NOMO-1 treated with dmso at 0.1 percent for 144 hours (cell line): Measurements from ENCODE around the gene ROR2.
"Not testable (repeated sequence)": the region's sequence is repeated elsewhere in the genome, so short reads cannot be mapped to it uniquely, and the experiment has no call there.

Source experiments
- DNase-seq: peaks from one replicate; lab custom pipeline; 2025; ENCODE audit not compliant: unreplicated experiment; lab: John Stamatoyannopoulos, UW

The ROR2 gene

GRCh38 chr9:91802391-91802790, 147.6 kb downstream of the ROR2 start:
- DNase-seq, result no peak

GRCh38 chr9:91800473-91801030, 149.5 kb downstream of the ROR2 start:
- no peak for DNase-seq

DNA sequence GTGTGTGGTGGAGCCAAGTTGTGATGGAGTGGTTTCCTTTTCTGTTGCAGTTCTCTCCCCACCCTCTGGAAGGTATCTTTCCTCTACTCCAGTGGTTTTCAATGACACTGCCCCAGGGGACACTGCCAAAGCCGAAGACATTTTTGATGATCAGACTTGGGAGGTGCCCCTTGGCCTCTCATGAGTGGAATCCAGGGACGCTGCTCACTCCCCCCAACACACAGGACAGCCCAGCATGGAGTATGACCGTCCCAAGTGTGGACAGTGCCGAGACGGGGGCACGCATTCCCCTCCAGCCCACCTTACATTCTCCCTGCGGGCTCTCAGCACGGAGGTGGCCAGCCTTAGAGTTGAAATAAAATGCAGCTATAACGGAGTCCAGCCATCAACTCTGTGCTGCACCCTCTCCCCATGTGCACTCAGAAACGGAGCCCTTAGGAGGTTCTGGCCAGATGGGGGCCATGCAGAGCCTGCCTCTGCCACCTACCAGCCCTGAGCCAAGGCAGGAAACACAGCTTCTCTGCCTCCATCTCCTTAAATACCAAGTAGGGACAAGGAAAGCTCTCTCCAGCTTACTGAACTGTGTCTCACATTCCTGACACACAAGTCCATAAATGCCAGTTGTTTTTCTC, 150.8 kb downstream of the ROR2 start:
- no peak for DNase-seq

DNA sequence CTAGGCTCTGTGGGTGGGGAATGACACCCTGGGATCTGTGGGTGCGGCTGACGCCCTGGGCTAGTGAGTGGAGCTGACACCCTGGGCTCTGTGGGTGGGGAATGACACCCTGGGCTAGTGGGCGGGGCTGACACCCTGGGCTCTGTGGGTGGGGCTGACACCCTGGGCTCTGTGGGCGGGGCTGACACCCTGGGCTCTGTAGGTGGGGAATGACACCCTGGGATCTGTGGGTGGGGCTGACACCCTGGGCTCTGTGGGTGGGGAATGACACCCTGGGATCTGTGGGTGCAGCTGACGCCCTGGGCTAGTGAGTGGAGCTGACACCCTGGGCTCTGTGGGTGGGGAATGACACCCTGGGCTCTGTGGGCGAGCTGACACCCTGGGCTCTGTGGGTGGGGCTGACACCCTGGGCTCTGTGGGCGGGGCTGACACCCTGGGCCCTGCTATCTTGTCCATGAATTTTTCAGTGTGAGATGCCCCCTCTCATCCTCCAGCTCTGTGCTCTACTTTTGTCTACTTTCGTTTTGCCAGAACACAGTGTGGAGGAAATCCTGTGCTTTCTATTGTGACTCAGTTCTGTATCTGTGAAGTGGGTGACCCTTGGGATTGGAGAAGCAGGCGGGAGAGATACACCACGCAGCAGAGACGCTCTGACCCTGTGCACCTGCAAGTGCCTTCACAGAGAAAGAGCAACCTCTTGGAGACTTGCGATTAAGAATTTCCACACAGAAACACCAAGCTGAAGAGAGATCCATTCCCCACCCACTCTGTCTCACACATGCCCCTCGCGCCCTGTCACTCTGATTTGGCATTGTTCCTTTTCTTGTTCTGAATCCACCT, 151.5 kb downstream of the ROR2 start:
- DNase-seq, result not testable (repeated sequence)

- not testable (repeated sequence) for DNase-seq
Measured at GRCh38 chr9:91797517-91797916, 152.5 kb downstream of the ROR2 start.

- DNase-seq, result not testable (repeated sequence)
Measured at GRCh38 chr9:91796516-91796915, 153.5 kb downstream of the ROR2 start.

DNA sequence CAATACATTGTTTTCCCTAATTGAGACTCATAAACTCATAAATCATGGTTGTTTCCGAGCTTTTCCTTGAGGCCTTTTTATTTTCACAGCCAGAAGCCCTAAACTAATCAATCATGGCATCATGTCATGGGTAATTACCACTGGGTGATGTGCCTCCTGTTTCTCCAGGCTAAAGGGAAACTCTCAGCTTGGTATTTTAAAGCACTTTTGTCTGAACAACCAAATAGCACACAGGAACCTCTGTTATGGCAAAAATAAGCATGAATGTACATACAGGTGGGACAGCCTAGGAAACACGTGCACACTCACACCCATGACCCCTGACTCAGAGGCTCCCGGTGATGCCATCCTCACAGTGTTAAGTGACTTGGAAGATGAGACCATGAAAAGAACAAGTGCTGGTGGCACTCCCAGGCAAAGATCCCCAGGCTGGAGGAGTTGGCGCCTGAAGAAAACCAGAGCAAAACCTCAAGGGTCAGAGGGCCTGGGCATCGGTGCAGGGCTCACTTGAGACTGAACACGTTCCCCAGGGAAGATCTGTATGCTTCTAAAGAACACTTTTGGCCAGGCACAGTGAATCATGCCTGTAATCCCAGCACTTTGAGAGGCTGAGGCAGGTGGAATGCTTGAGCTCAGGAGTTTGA, 154.3 kb downstream of the ROR2 start:
- no peak for DNase-seq

DNA sequence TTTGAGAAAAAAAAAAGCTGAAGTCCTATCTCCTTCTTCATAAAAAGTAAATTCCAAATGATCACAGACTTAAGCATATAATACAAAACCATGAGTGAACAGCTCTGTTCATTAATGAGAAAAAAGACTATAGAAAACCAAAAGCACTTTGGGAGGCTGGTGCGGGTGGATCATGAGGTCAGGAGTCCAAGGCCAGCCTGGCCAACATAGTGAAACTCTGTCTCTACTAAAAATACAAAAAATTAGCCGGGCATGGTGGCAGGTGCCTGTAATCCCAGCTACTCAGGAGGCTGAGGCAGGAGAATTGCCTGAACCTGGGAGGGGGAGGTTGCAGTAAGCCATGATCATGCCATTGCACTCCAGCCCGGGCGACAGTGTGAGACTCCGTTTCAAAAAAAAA, 156.7 kb downstream of the ROR2 start:
- not testable (repeated sequence) for DNase-seq

DNA sequence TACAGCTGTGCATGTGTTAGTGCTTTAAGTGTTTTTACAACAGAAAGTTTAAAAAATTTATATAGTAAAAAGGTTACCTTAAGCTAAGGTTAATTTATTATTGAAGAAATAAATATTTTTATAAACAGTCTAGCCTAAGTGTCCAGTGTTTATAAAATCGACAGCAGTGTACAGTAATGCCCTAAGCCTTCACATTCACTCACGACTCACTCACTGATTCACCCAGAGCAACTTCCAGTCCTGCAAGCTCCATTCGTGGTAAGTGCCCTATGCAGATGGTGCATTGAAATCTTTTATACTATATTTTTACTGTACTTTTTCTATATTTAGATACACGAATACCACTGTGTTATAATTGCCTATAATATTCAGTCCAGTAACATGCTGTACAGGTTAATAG, 159.1 kb downstream of the ROR2 start:
- DNase-seq, result no peak

- DNase-seq, result no peak
Measured at GRCh38 chr9:91789941-91790340, 160.1 kb downstream of the ROR2 start.

- no peak for DNase-seq
Measured at GRCh38 chr9:91787931-91788330, 162.1 kb downstream of the ROR2 start.

- no peak for DNase-seq
Measured at GRCh38 chr9:91786132-91786896, 163.7 kb downstream of the ROR2 start.

DNA sequence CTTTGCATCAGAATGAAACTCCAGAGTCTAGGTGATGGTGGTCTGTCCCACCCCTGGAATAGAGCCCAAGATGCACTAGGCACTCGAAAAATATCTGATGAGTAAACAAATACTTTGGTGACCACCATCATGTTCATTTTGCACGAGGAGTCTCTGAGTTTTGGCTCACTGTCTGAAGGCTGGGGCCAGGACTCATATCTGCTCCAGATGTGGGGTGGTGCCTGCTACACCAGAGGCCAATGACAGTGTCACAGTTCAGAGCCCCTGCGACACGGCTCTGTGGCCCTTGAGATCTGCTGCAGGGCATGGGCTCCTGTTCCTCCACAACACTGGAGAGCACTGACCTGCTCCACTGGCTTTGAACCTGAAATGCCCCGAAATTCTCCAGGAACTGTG, 164.6 kb downstream of the ROR2 start:
- DNase-seq, result no peak

DNA sequence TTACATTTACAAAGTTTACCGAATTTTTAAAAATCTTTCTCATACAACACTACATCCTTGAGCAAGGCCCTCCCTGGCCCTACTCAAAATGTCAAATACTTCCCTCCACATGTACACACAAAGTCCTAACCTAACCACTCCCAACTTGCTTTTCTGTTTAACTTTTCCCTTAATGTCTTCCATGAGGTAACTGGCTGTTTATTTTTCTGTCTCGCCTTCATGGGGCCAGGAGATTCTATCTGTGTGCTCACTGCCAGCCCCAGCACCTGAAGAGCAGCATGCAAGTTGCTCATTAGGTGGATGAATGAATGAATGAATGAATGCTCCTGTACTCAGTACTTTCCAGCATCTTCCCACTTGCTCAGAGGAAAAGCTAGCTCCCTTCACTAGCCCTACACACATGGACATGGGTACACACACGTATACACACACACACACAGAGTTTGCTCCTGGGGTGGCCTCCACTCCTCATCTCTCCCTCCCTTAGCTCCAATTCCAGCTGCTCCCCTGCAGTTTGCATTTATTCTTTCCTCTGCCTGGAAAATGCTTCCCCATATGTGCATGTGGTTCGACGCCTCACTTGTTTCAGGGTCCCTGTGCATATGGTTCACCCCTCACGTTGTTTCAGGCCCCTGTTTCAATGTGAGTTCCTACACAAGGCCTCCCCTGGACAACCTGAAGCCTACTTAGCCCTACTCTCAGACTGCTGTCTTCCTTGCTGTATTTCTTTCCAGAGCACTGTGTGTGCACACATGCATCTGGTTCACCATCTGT, 165.2 kb downstream of the ROR2 start:
- DNase-seq, result no peak

- no peak for DNase-seq
Measured at GRCh38 chr9:91783876-91784672, 166.0 kb downstream of the ROR2 start.

DNA sequence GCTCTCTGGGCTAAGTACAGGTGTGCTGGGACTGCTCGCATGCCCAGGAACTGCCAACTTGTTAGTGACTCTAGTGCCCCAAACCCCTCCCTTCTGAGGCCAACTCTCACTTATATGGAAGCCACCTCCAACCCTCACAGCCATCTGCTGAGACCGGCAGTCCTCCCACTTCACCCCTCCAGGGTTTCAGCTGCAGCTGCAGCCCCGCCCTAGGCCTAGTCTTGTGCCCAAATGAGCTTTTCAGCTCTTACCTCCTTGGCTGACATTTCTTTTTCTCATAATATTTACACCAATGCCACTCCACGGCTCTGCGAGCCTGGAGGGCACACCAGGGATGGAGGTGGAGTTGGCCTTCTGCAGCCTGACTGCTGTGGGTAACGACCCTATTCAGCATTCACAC, 166.6 kb downstream of the ROR2 start:
- DNase-seq, result no peak

- DNase-seq, result no peak
Measured at GRCh38 chr9:91782708-91783214, 167.3 kb downstream of the ROR2 start.

GRCh38 chr9:91781906-91782305, 168.1 kb downstream of the ROR2 start:
- no peak for DNase-seq

GRCh38 chr9:91781116-91781515, 168.9 kb downstream of the ROR2 start:
- no peak for DNase-seq
